GM12874 (cell line): Measurements from ENCODE around the gene REM1.

ENCODE experiments used
- TF ChIP-seq, protein P1 (sequence below): IDR thresholded peaks from 2 replicates; pipeline ENCODE4 v1.5.1; 2011; ENCODE audit warnings: low read depth, mild to moderate bottlenecking, control low read depth, low read length, moderate library complexity; ENCODE audit not compliant: insufficient read depth

Gene REM1

DNA sequence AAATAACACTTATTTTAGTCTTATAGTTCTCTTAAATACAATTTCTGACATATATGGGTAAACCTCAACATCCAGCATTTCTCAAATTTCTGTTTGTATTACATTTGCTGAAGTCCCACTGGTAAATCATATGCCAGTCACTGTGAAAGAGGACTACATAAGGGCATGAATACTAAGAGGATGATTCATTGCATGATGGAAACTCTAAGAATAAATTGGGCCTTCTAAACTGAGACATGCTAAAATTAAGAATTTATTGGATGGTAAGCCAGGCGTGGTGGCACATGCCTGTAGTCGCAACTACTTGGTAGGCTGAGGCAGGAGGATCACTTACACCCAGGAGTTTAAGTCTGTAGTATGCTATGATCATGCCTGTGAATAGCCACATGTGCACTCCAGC is 22.5 kb upstream of the REM1 start:
- TF ChIP-seq, protein P1, sequence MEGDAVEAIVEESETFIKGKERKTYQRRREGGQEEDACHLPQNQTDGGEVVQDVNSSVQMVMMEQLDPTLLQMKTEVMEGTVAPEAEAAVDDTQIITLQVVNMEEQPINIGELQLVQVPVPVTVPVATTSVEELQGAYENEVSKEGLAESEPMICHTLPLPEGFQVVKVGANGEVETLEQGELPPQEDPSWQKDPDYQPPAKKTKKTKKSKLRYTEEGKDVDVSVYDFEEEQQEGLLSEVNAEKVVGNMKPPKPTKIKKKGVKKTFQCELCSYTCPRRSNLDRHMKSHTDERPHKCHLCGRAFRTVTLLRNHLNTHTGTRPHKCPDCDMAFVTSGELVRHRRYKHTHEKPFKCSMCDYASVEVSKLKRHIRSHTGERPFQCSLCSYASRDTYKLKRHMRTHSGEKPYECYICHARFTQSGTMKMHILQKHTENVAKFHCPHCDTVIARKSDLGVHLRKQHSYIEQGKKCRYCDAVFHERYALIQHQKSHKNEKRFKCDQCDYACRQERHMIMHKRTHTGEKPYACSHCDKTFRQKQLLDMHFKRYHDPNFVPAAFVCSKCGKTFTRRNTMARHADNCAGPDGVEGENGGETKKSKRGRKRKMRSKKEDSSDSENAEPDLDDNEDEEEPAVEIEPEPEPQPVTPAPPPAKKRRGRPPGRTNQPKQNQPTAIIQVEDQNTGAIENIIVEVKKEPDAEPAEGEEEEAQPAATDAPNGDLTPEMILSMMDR, result no peak

DNA sequence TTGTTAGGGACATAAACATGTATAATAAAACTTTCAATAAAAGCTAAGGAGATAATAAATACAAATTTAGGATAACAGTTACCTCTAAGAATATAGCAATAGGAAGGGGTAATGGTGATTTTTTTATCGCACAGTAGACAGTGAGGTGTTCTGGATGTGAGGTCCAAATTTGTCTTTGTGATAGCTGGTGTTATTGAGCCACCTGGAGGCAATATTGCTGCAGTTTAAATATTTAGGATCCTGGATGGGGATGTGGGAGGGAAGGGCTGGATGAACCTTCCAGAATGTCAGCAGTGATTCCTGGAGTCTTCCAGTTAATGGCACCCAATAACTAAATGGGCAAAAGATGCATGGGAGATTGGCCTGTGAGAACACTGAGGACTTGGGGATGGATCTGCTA is 20.7 kb upstream of the REM1 start:
- TF ChIP-seq, protein P1, result no peak

DNA sequence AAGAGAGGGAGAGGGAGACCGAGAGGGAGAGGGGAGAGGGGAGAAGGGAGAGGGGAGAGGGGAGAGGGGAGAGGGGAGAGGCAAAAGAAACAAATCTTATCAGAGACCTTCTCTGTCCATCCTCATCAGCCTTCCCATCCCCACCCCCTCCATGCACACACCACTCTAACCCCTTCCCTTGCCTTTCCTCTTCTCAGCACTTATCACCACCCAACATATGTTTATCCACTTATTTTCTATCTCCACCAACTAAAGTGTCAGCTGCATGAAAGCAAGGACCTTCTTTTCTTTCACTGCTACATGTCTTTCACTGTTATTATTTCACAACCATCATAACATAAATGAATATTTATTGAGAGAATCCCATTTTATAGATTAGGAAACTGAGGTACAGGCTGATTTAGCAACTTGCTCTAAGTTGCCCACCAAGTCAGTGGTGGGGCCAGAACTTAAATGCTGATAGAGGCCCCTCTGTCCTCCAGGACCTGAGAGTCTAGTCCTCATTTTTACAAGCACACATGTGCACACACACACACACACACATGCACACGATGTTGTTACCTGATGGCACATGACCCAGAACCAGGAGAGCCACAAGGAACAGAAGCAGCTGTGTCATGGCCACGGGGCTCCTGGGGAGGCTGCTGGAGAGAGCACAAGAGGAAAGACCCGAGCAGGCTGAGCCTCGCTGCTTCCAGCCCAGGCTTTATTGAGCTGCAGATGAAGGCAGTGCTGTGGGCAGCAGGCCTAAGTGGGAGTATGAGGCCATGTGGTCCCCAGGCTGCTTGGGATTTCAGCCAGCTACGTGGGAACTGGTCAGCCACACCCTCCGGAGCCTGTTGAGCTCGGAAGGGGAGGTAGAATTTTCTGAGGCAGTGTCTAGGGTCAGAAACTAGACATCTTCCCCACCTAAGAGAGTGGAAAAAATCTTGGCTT is 2.4 kb upstream of the REM1 start:
- TF ChIP-seq, protein P1, result no peak

DNA sequence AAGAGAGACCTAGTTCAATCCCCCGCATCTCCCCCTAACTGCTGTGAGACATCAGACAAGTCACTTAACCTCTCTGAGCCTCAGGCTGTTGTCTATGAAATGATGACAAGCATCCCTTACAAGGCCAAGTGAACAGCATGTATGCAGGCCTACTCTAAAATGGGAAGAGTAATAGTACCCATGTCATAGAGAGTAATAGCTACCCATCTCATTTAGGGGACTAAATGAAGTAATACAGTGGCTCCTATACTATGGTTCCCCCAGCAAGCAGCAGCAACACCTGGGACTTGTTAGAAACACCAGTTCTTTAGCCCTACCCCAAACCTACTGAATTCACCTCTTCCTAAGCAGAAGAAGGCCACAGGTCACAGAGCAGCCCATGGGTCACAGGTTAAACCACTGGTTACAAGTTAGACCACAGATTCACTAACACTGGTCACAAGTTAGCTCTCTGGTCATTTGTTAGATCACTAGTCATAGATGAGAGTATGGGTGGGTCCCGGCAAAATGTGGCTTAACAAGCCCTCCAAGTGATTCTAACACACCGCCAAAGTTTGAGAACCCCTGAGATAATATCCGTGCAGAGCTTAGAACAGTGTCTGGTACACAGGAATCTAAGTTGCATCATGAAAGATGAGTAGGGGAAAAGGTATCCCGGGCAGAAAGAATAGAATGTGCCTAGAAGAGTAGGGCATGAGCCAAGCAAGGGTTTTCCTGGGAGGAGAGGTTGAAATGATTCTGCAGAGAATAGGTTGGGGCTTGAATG is 1.6 kb upstream of the REM1 start:
- TF ChIP-seq, protein P1, result no peak

DNA sequence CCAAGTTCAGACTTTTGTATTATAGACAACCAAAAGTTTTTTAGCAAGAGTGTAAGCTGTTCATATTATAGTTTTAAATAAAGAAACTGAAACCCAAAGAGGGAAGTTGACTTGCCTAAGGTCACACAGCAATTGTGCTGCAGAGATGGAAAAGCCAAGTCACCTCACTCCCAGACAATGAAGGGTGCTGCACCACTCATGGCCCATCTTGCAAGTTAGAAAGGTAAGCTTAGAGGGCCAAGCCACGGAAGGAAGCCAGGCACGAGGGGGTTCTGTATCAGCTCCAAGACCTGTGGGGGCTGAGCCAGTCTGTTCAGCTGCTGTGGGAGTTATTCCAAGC is 1.0 kb upstream of the REM1 start:
- TF ChIP-seq, protein P1, result no peak

DNA sequence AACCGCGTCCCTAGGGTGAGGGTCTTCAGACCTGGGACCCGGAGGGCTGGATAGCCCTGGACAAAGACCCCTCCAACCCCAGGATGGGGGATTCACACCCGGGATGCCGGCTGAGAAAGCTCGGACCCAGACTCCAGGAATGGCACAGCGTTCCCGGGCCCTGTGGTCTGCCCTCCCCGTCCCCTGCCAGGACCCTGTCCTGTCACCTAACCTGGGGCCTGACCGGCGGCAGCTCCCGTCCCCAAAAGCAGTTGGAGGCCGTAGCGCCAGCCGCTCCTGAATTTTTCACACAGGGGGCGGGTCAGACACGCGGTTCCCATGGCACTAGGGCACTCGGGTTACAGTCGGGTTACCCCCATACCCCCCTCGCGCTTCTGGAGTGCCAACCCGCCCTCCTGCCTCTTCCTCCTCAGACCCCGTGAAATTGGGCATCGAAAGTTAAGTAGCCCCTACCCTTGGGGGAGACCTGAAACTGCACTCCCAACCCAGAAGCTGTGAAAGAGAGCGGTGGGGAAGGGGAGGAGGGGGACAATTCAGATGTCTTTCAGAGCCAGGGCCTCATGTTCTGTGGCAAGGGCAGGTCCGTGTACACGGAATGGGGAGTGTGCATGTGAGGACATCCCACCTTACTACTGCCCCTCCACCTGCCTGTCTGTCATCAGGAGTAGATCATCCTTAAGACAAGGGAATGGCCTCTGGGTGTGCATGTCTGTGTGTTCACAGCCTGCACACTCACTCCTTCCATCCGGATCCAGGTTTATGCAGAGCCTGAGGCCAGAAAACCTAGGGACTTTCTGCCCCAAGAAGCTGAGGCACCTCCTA is 595 bp downstream of the REM1 start:
- TF ChIP-seq, protein P1, result no peak

DNA sequence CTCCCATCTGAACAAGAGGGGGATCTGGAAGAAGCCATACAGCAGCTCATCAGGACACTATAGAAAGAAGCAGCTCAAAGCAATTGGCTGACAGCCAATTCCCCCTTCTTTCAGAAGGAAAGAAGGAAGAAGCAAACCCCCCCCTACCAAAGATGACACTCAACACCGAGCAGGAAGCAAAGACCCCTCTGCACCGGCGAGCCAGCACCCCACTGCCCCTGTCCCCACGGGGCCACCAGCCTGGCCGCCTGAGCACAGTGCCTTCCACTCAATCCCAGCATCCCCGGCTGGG is 1.2 kb downstream of the REM1 start:
- TF ChIP-seq, protein P1, result no peak
